AG04450 (cell line): Measurements from ENCODE around the gene BAHCC1. TPM values are rescaled to one million over a fixed set of nuclear protein-coding genes. Genes with fewer than 3 reads are reported as not detected.

Experiments used
- CTCF ChIA-PET: fragments of 300-600, 350-600 bp; formaldehyde crosslinking; extraction: SDS; loops from one replicate; lab custom pipeline; 2022; ENCODE audit warnings: antibody characterized with exemption, inconsistent platforms; lab: Charles Lee
- POLR2A ChIA-PET: fragments of 350-600 bp; formaldehyde crosslinking; extraction: SDS; loops from one replicate; lab custom pipeline; 2021; ENCODE audit warnings: antibody characterized with exemption, inconsistent platforms; lab: Yijun Ruan, JAX
- DNase-seq: peaks from one replicate; pipeline ENCODE4 v3.0.0-alpha.2; 2011; ENCODE audit warnings: low read depth, low spot score
- H3K27ac ChIP-seq: one replicate; pipeline ENCODE4 v1.5.1; 2012; ENCODE audit warnings: low read depth, low read length, control low read depth
- H3K27me3 ChIP-seq: one replicate; pipeline ENCODE4 v1.6.0; 2012; ENCODE audit warnings: low read length; ENCODE audit not compliant: control insufficient read depth, insufficient read depth
- H3K4me3 ChIP-seq: 2 replicates; pipeline ENCODE4 v1.5.1; 2011; ENCODE audit warnings: mild to moderate bottlenecking, low read depth, low read length, control low read depth
- H3K9me3 ChIP-seq: 2 replicates; pipeline ENCODE4 v1.5.1; 2012; ENCODE audit warnings: low read length; ENCODE audit not compliant: control insufficient read depth, insufficient read depth
- CTCF ChIP-seq: IDR thresholded peaks from 2 replicates; pipeline ENCODE4 v1.5.1; 2011; ENCODE audit warnings: low read depth, low read length, control low read depth, inconsistent platforms
- polyA plus RNA-seq: library from polyadenylated mRNA; depleted of rRNA; stranded (reverse); fragments of >200 nt; gene quantifications from 2 replicates; pipeline ENCODE4 v1.2.3, GENCODE V29; 2011

The BAHCC1 gene
- polyA plus RNA-seq, 1 experiment = 1.3 TPM

- no peak for TF ChIP-seq CTCF
- DNase-seq = no peak
- Histone ChIP-seq H3K27ac (no peak overlapping the region), H3K9me3 (peaks cover 18% of the 10 kb centered on the region), H3K27me3 (peaks cover 8% of the 10 kb centered on the region), H3K4me3 (no peak overlapping the region)
- ChIA-PET CTCF (no interaction called here), POLR2A (interaction anchor here (0.6 kb wide), 1 partner anchor 11 kb away, joined by 7 read pairs; no protein-coding TSS in a partner anchor)
Observed at GRCh38 chr17:81477173-81477572, 81.9 kb downstream of the BAHCC1 start.

- H3K27me3 ChIP-seq = peaks cover 9% of the 10 kb centered on the region
- TF ChIP-seq CTCF = no peak
- DNase-seq = no peak
- no peak overlapping the region for H3K4me3 ChIP-seq
- ChIA-PET CTCF (no interaction called here), POLR2A (no interaction called here)
- H3K27ac ChIP-seq = no peak overlapping the region
- H3K9me3 ChIP-seq = peaks cover 12% of the 10 kb centered on the region
Observed at GRCh38 chr17:81478119-81478518, 82.9 kb downstream of the BAHCC1 start.

GRCh38 chr17:81479175-81480071, 84.2 kb downstream of the BAHCC1 start:
- TF ChIP-seq CTCF = no peak
- H3K27ac ChIP-seq = no peak overlapping the region
- ChIA-PET POLR2A (interaction anchor here (1.3 kb wide), 1 partner anchor 18 kb away, joined by 3 read pairs; no protein-coding TSS in a partner anchor), CTCF (interaction anchor here (0.5 kb wide), 1 partner anchor 347 kb away, joined by 3 read pairs; no protein-coding TSS in a partner anchor)
- peaks cover 9% of the 10 kb centered on the region for H3K27me3 ChIP-seq
- H3K4me3 ChIP-seq = no peak overlapping the region
- peaks cover 12% of the 10 kb centered on the region for H3K9me3 ChIP-seq
- no peak for DNase-seq

- H3K4me3 ChIP-seq = no peak overlapping the region
- ChIA-PET POLR2A (interaction anchor here (0.9 to 1.3 kb wide), 2 partner anchors 19 to 85 kb away, joined by 3 to 4 read pairs; partner anchors contain the start of gene BAHCC1), CTCF (no interaction called here)
Observed at GRCh38 chr17:81480140-81481072, 85.1 kb downstream of the BAHCC1 start.

More at GRCh38 chr17:81480140-81481072, 85.1 kb downstream of the BAHCC1 start:
- TF ChIP-seq CTCF = no peak
- DNase-seq = no peak
- no peak overlapping the region for H3K27ac ChIP-seq
- peaks cover 12% of the 10 kb centered on the region for H3K9me3 ChIP-seq
- peaks cover 9% of the 10 kb centered on the region for H3K27me3 ChIP-seq
